ENCODE measurements around the gene ME1. TPM values are rescaled to one million over a fixed set of nuclear protein-coding genes. Genes with fewer than 3 reads are reported as not detected.
"Not testable (repeated sequence)": the region's sequence is repeated elsewhere in the genome, so short reads cannot be mapped to it uniquely, and the experiment has no call there.

Gene ME1
- total RNA-seq, 1 donor: 17.0 TPM

DNA sequence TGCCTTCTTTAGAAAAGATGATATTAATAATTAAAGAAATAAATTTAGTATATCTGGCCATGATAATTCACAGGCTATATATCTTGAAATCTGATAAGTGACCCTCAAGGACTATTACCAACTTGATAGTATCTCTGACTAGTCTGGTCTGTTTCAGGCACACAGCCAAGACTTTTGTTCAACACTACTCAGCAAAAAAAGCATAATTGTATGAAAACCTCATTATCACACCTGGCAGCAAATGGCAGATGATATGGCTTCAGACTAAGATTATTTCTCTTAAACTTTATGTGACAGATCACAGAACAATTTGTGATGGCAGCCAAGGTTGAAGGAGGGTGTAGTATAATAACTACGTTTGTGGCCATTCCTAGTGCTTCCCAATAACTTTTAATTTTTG, 123.0 kb downstream of the ME1 start:
- TF ChIP-seq, protein P1, sequence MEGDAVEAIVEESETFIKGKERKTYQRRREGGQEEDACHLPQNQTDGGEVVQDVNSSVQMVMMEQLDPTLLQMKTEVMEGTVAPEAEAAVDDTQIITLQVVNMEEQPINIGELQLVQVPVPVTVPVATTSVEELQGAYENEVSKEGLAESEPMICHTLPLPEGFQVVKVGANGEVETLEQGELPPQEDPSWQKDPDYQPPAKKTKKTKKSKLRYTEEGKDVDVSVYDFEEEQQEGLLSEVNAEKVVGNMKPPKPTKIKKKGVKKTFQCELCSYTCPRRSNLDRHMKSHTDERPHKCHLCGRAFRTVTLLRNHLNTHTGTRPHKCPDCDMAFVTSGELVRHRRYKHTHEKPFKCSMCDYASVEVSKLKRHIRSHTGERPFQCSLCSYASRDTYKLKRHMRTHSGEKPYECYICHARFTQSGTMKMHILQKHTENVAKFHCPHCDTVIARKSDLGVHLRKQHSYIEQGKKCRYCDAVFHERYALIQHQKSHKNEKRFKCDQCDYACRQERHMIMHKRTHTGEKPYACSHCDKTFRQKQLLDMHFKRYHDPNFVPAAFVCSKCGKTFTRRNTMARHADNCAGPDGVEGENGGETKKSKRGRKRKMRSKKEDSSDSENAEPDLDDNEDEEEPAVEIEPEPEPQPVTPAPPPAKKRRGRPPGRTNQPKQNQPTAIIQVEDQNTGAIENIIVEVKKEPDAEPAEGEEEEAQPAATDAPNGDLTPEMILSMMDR (IDR thresholded peaks at IDR 0.05; ENCODE audit: insufficient read depth, low read length): no peak
- no peak for DNase-seq (ENCODE audit: low read depth)
- no peak overlapping the region for H3K4me3 ChIP-seq (ENCODE audit: low read depth, low read length)

DNA sequence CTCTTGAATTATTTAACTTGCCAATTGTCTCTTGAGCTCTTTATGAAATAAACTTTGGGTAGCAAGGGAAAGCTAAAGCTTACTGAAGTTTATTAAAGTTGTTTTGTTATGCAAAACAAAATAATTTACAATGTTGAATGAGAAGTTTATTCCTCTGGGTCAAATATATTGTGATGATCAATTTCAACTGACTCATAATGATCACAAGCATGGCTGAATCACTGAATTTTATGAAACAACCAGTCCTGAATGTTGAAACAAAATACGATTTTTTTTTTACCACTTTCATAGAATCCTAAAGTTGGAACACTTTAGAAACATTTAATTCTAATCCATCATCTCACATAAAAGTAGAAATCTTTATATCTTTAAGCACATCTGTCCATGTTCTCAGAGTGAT, 127.4 kb downstream of the ME1 start:
- no peak for DNase-seq (ENCODE audit: low read depth)
- TF ChIP-seq, protein P1 (IDR thresholded peaks at IDR 0.05; ENCODE audit: insufficient read depth, low read length): no peak

DNA sequence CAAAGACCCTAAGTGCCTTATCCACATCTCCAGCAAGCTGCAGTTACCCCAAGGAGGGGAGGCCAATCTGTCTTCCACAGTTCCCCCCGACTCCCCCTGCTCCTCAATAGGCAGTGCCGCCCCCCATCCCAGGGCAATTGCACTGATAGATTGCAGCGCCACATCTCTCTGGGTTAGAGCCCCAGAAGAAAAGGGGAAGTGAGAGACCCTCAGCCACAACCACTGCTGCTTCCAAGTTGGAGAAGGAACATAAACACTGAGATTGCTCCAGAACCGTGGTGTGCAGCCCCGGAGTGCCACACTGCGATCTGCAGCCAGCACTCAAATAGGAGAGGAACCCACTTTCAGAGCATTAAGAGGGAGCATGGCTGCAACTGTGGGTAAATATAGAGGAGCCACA, 136.2 kb downstream of the ME1 start:
- no peak for DNase-seq (ENCODE audit: low read depth)
- TF ChIP-seq, protein P1 (IDR thresholded peaks at IDR 0.05; ENCODE audit: insufficient read depth, low read length): no peak
- H3K4me3 ChIP-seq (ENCODE audit: low read depth, low read length): no peak overlapping the region

More for the DNA sequence above, 127.4 kb downstream of the ME1 start:
- H3K4me3 ChIP-seq (ENCODE audit: low read depth, low read length): no peak overlapping the region

DNA sequence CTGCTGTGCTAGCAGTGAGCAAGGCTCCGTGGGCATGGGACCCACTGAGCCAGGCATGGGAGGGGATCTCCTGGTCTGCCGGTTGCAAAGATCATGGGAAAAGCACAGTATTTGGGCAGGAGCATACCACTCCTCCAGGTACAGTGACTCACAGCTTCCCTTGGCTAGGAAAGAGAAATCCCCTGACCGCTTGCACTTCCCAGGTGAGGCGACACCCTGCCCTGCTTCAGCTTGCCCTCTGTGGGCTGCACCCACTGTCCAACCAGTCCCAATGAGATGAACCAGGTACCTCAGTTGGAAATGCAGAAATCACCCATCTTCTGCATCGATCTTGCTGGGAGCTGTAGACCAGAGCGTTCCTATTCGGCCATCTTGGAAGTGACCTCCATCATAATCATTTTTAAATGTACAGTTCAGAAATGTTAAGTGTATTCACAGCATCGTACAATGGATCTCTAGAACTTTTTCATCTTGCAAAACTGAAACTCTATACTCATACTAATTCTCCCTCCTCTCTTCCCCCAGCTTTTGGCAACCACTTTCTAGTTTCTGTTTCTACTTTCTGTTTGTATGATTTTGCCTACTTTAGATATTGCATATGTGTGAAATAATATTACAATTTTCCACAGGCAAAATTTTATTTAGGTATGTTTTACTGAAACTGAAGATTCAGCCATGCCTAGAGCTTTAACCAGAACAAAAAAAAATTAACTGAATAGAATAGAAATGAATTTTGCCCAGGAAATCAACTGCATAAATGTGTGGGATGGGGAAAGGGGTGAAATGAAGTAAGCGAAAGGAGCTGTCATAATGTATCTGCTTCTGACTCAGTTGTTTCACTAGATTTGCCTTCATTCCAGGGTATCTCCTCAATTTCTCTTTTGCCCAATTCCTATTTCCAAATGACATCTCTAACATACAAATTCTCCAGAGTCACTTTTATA, 137.7 kb downstream of the ME1 start:
- TF ChIP-seq, protein P1 (IDR thresholded peaks at IDR 0.05; ENCODE audit: insufficient read depth, low read length): no peak
- H3K4me3 ChIP-seq (ENCODE audit: low read depth, low read length): no peak overlapping the region
- no peak for DNase-seq (ENCODE audit: low read depth)

DNA sequence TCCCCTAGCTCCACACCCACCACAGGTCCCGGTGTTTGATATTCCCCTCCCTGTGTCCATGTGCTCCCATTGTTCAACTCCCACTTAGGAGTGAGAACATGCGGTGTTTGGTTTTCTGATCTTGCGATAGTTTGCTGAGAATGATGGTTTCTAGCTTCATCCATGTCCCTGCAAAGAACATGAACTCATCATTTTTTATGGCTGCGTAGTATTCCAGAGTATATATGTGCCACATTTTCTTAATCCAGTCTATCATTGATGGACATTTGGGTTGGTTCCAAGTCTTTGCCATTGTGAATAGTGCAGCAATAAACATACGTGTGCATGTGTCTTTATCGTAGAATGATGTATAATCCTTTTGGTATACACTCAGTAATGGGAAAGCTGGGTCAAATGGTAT, 143.6 kb downstream of the ME1 start:
- H3K4me3 ChIP-seq (ENCODE audit: low read depth, low read length); DNase-seq (ENCODE audit: low read depth): not testable (repeated sequence)

DNA sequence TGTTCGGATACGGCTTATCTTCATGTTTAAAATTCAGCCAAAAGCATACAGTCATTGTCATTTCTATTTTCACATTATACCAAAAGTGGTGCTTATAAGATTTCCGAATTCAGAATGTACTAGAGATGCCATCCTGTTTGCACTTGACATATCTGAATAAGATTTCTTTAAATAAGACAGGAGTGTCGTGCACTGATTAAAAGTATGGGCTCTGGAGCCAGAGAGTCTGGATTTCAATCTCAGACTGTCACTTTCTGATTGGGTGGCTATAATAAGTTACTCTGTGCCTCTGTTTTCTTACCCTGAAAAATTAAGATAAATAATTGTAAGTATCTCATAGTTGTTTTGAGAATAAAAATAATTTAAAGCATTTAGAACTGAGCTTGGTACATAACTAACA, 144.9 kb downstream of the ME1 start:
- DNase-seq (ENCODE audit: low read depth): no peak
- TF ChIP-seq, protein P1 (IDR thresholded peaks at IDR 0.05; ENCODE audit: insufficient read depth, low read length): no peak
- no peak overlapping the region for H3K4me3 ChIP-seq (ENCODE audit: low read depth, low read length)

DNA sequence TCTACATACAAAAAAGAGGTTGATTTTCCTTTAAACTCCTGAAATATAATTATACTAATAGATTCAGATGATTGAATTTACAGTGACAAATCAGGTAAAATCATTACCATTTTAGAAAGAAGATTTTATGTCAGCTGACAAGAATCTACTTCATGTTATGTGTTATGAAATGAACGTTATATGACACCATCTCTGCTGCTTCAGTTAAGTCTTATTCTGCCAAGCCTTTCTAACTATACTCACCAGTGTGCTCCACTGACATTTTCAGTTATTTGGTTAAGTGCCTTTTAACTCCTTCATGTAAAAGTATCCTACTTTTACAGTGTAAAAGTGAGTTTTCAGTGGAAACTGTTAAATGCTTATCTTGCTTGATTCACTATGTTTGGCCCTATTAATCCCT, 157.3 kb downstream of the ME1 start:
- H3K4me3 ChIP-seq (ENCODE audit: low read depth, low read length): no peak overlapping the region
- peak; percentile 56 for DNase-seq (ENCODE audit: low read depth)
- TF ChIP-seq, protein P1 (IDR thresholded peaks at IDR 0.05; ENCODE audit: insufficient read depth, low read length): no peak

Measured in fibroblast of the aortic adventitia (primary cell).